Measurements from ENCODE around the gene ZNF516.
A peak's percentile ranks its signal among the peaks of the same experiment; 100 is the strongest.

ZNF516 gene

DNA sequence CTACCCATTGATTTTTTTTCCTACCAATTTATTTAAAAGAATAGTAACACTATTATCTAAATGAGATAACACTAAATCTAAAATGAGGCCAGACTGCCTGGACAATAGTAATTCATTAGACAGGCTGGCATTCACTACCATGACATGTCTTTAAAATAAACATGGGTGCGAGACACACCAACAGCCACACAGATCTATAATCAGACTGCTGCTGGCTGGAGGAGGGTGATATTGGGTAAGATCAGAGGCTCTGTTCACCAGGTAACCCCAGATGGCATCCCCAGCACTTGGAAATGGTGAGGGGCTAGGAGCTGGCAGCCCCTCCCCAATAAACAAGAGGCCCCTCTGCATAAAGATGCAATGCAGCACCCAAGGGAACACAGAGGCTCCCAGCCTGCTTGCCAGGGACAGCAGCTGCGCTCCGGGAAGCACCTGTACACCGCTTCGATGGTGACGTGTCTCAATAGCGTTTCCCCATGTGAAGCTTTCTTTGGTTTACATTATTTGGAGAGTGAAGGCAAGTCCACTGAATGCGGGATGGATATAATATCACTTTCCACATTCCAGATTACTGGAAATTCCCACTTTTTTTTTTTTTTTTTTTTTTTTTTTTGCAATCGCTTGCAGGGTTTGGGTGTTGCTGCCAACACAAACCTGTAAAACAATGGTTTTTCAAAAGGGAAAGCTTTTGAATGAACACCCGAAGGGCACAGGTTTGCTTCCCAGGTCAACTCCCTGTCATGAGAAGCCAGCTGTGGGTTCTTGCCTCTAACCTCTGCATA, 159.0 kb downstream of the ZNF516 start:
- Histone ChIP-seq H3K79me1 (ENCODE audit: low read length) (no peaks in the 10 kb centered on the region), H4K8ac (ENCODE audit: low read depth, low read length) (no peak overlapping the region), H2BK5ac (ENCODE audit: low read length) (no peak overlapping the region), H3K56ac (ENCODE audit: low read length) (no peak overlapping the region), H3K27ac (ENCODE audit: low read depth, low read length) (no peak overlapping the region), H3K27me3 (ENCODE audit: insufficient read depth, low read length, poor library complexity) (no peaks in the 10 kb centered on the region), H2BK15ac (replicated peaks; ENCODE audit: low read depth) (no peak overlapping the region), H3K79me2 (ENCODE audit: control insufficient read depth, insufficient read depth, low read length) (no peaks in the 10 kb centered on the region), H2BK120ac (ENCODE audit: low read depth, low read length) (no peak overlapping the region), H3K4me3 (ENCODE audit: low read length) (no peak overlapping the region), H2AK5ac (ENCODE audit: low read length) (no peak overlapping the region), H3K23ac (ENCODE audit: low read length) (no peak overlapping the region), H3K36me3 (ENCODE audit: control insufficient read depth, insufficient read depth, low read length) (no peaks in the 10 kb centered on the region), H3K4me1 (ENCODE audit: control insufficient read depth, low read depth, low read length) (no peaks in the 10 kb centered on the region), H3K9ac (ENCODE audit: low read length) (no peak overlapping the region), H4K5ac (ENCODE audit: low read length) (no peak overlapping the region), H3K4ac (ENCODE audit: low read depth, low read length) (no peak overlapping the region), H3K4me2 (ENCODE audit: low read length) (no peak overlapping the region), H3K18ac (ENCODE audit: low read length) (no peak overlapping the region)
- DNase-seq, result no peak
- WGBS (ENCODE audit: extremely low coverage, insufficient coverage, low lambda C conversion rate), result no CpG with 5 or more reads among the region's 10 CpGs

DNA sequence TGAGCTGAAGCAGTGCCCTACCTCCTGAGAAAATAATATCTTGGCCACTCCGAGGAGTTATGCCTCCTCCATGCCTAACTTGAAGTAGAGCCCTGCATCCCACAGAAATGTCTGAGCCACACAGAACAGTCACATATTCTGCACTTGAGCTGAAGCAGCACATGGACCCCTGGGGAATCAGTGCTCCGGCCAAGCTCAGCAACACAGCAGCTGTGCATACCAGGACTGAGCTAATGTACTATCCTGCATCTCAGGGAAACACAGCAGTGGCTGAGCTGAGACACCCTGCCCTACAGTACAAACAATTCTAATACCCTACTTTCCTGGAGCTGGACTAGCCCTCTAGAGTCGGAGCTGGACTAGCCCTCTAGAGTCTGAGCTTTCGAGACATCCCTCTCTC, 166.9 kb downstream of the ZNF516 start:
- no CpG with 5 or more reads among the region's 4 CpGs for WGBS (ENCODE audit: extremely low coverage, insufficient coverage, low lambda C conversion rate)
- Histone ChIP-seq H2BK120ac (ENCODE audit: low read depth, low read length) (no peak overlapping the region), H3K79me2 (ENCODE audit: control insufficient read depth, insufficient read depth, low read length) (no peaks in the 10 kb centered on the region), H3K56ac (ENCODE audit: low read length) (no peak overlapping the region), H3K79me1 (ENCODE audit: low read length) (no peaks in the 10 kb centered on the region), H3K9ac (ENCODE audit: low read length) (no peak overlapping the region), H2AK5ac (ENCODE audit: low read length) (no peak overlapping the region), H2BK15ac (replicated peaks; ENCODE audit: low read depth) (no peak overlapping the region), H3K27me3 (ENCODE audit: insufficient read depth, low read length, poor library complexity) (no peaks in the 10 kb centered on the region), H3K23ac (ENCODE audit: low read length) (no peak overlapping the region), H3K4me1 (ENCODE audit: control insufficient read depth, low read depth, low read length) (no peaks in the 10 kb centered on the region), H3K4ac (ENCODE audit: low read depth, low read length) (no peak overlapping the region), H3K36me3 (ENCODE audit: control insufficient read depth, insufficient read depth, low read length) (no peaks in the 10 kb centered on the region), H4K8ac (ENCODE audit: low read depth, low read length) (no peak overlapping the region), H4K5ac (ENCODE audit: low read length) (no peak overlapping the region), H3K27ac (ENCODE audit: low read depth, low read length) (no peak overlapping the region), H2BK5ac (ENCODE audit: low read length) (no peak overlapping the region), H3K4me2 (ENCODE audit: low read length) (no peak overlapping the region), H3K4me3 (ENCODE audit: low read length) (no peak overlapping the region), H3K18ac (ENCODE audit: low read length) (no peak overlapping the region)
- DNase-seq, result no peak

- no peak overlapping the region for H3K4me3 ChIP-seq (ENCODE audit: low read length)
- H3K4ac ChIP-seq (ENCODE audit: low read depth, low read length), result no peak overlapping the region
- no peaks in the 10 kb centered on the region for H3K79me1 ChIP-seq (ENCODE audit: low read length)
- no peak overlapping the region for H3K18ac ChIP-seq (ENCODE audit: low read length)
- no peak overlapping the region for H3K9ac ChIP-seq (ENCODE audit: low read length)
- H2BK5ac ChIP-seq (ENCODE audit: low read length), result no peak overlapping the region
- no peak overlapping the region for H4K8ac ChIP-seq (ENCODE audit: low read depth, low read length)
- no peaks in the 10 kb centered on the region for H3K27me3 ChIP-seq (ENCODE audit: insufficient read depth, low read length, poor library complexity)
- H2AK5ac ChIP-seq (ENCODE audit: low read length), result no peak overlapping the region
- no peak overlapping the region for H3K27ac ChIP-seq (ENCODE audit: low read depth, low read length)
- no peak overlapping the region for H2BK15ac ChIP-seq (replicated peaks; ENCODE audit: low read depth)
- H3K4me2 ChIP-seq (ENCODE audit: low read length), result no peak overlapping the region
- H3K56ac ChIP-seq (ENCODE audit: low read length), result no peak overlapping the region
- DNase-seq, result peak; percentile 27
- peaks cover 7% of the 10 kb centered on the region for H3K4me1 ChIP-seq (ENCODE audit: control insufficient read depth, low read depth, low read length)
- WGBS (ENCODE audit: extremely low coverage, insufficient coverage, low lambda C conversion rate), result no CpG with 5 or more reads among the region's 7 CpGs
- no peak overlapping the region for H3K23ac ChIP-seq (ENCODE audit: low read length)
- no peak overlapping the region for H2BK120ac ChIP-seq (ENCODE audit: low read depth, low read length)
- H3K36me3 ChIP-seq (ENCODE audit: control insufficient read depth, insufficient read depth, low read length), result no peaks in the 10 kb centered on the region
- H4K5ac ChIP-seq (ENCODE audit: low read length), result no peak overlapping the region
- no peaks in the 10 kb centered on the region for H3K79me2 ChIP-seq (ENCODE audit: control insufficient read depth, insufficient read depth, low read length)
Measured at GRCh38 chr18:76323891-76324290, 171.2 kb downstream of the ZNF516 start.

DNA sequence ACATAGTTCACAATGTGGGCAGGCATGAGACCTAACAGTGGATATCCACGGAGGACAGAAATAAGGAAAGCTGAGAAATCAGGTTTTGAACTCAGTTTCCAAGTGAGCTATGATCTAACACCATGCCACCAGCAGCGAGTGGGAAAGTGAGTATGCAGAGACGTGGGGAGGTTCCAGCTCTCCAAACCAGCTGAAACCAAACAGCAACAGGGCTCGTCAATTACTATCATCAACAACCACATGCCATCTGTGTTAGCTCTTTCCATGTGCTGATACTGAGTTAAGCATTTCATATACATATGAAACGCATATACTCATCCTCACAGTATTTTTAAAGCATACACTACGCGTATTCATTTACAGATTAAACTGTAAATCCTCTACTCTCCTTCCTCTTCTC, 172.4 kb downstream of the ZNF516 start:
- no CpG with 5 or more reads among the region's 7 CpGs for whole genome bisulfite sequencing (ENCODE audit: extremely low coverage, insufficient coverage, low lambda C conversion rate)
- peaks cover 7% of the 10 kb centered on the region for H3K4me1 ChIP-seq (ENCODE audit: control insufficient read depth, low read depth, low read length)

DNA sequence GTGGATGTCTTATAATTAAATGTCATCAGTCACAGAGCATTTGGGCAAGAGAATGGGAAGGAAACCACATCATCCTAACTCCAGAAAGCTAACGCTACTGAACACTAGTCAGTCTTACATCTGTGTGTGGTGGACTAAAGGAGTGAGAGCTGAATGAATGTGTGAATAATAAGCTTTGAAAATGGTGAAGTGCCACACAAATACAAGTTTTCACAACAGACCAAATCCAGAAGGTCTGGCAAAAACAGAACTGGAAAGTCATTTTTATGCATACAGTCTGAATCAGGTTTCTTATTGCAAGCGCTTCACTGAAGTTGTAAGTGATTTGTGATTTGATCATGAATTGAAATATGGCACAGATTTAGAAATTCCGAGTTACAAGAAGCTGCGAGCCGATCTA, 175.7 kb downstream of the ZNF516 start:
- Histone ChIP-seq H3K4me2 (ENCODE audit: low read length) (no peak overlapping the region), H3K56ac (ENCODE audit: low read length) (no peak overlapping the region), H3K4me1 (ENCODE audit: control insufficient read depth, low read depth, low read length) (peaks cover 7% of the 10 kb centered on the region), H4K5ac (ENCODE audit: low read length) (no peak overlapping the region), H3K23ac (ENCODE audit: low read length) (no peak overlapping the region), H4K8ac (ENCODE audit: low read depth, low read length) (no peak overlapping the region), H3K4ac (ENCODE audit: low read depth, low read length) (no peak overlapping the region), H2AK5ac (ENCODE audit: low read length) (no peak overlapping the region), H2BK5ac (ENCODE audit: low read length) (no peak overlapping the region), H2BK120ac (ENCODE audit: low read depth, low read length) (no peak overlapping the region), H3K27me3 (ENCODE audit: insufficient read depth, low read length, poor library complexity) (no peaks in the 10 kb centered on the region), H3K27ac (ENCODE audit: low read depth, low read length) (no peak overlapping the region), H3K79me2 (ENCODE audit: control insufficient read depth, insufficient read depth, low read length) (no peaks in the 10 kb centered on the region), H3K36me3 (ENCODE audit: control insufficient read depth, insufficient read depth, low read length) (no peaks in the 10 kb centered on the region), H3K18ac (ENCODE audit: low read length) (no peak overlapping the region), H2BK15ac (replicated peaks; ENCODE audit: low read depth) (no peak overlapping the region), H3K79me1 (ENCODE audit: low read length) (no peaks in the 10 kb centered on the region), H3K9ac (ENCODE audit: low read length) (no peak overlapping the region), H3K4me3 (ENCODE audit: low read length) (no peak overlapping the region)
- no peak for DNase-seq
- WGBS (ENCODE audit: extremely low coverage, insufficient coverage, low lambda C conversion rate), result no CpG with 5 or more reads among the region's 5 CpGs

More for the DNA sequence above, 172.4 kb downstream of the ZNF516 start:
- no peak overlapping the region for H2BK5ac ChIP-seq (ENCODE audit: low read length)
- no peak overlapping the region for H3K18ac ChIP-seq (ENCODE audit: low read length)
- no peak overlapping the region for H3K23ac ChIP-seq (ENCODE audit: low read length)
- no peak overlapping the region for H2AK5ac ChIP-seq (ENCODE audit: low read length)
- no peaks in the 10 kb centered on the region for H3K79me1 ChIP-seq (ENCODE audit: low read length)
- H2BK15ac ChIP-seq (replicated peaks; ENCODE audit: low read depth), result no peak overlapping the region
- DNase-seq, result no peak
- no peak overlapping the region for H3K4me3 ChIP-seq (ENCODE audit: low read length)
- H3K56ac ChIP-seq (ENCODE audit: low read length), result no peak overlapping the region
- no peaks in the 10 kb centered on the region for H3K36me3 ChIP-seq (ENCODE audit: control insufficient read depth, insufficient read depth, low read length)
- no peak overlapping the region for H2BK120ac ChIP-seq (ENCODE audit: low read depth, low read length)
- H3K27ac ChIP-seq (ENCODE audit: low read depth, low read length), result no peak overlapping the region
- no peaks in the 10 kb centered on the region for H3K27me3 ChIP-seq (ENCODE audit: insufficient read depth, low read length, poor library complexity)
- H3K79me2 ChIP-seq (ENCODE audit: control insufficient read depth, insufficient read depth, low read length), result no peaks in the 10 kb centered on the region
- no peak overlapping the region for H3K4me2 ChIP-seq (ENCODE audit: low read length)
- H4K5ac ChIP-seq (ENCODE audit: low read length), result no peak overlapping the region
- H4K8ac ChIP-seq (ENCODE audit: low read depth, low read length), result no peak overlapping the region
- no peak overlapping the region for H3K4ac ChIP-seq (ENCODE audit: low read depth, low read length)
- H3K9ac ChIP-seq (ENCODE audit: low read length), result no peak overlapping the region

DNA sequence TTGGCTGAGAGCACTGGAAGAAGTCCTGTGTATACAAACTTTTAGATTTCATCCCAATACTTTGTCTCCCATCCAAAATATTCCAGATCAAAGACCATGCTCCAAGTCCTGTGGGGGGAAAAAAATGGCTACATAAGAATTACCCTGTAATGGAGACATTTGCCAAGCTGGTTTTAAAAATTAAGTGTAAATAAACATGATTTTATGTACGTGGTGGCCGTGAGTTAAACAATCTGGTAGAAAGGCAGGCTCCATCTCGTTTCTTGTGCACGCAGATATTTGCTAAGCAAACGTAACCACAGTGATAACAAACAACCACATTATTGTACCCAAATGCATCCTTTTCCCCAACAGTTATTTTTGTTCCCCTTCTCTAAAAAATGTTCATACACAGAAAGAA, 176.4 kb downstream of the ZNF516 start:
- no peak for DNase-seq
- H3K9ac ChIP-seq (ENCODE audit: low read length), result no peak overlapping the region
- no peak overlapping the region for H3K27ac ChIP-seq (ENCODE audit: low read depth, low read length)
- H3K79me2 ChIP-seq (ENCODE audit: control insufficient read depth, insufficient read depth, low read length), result no peaks in the 10 kb centered on the region
- no CpG with 5 or more reads among the region's 5 CpGs for WGBS (ENCODE audit: extremely low coverage, insufficient coverage, low lambda C conversion rate)
- H2BK5ac ChIP-seq (ENCODE audit: low read length), result no peak overlapping the region
- no peak overlapping the region for H3K18ac ChIP-seq (ENCODE audit: low read length)
- H3K56ac ChIP-seq (ENCODE audit: low read length), result no peak overlapping the region
- no peak overlapping the region for H2AK5ac ChIP-seq (ENCODE audit: low read length)
- no peak overlapping the region for H3K4me2 ChIP-seq (ENCODE audit: low read length)
- H3K27me3 ChIP-seq (ENCODE audit: insufficient read depth, low read length, poor library complexity), result no peaks in the 10 kb centered on the region
- no peak overlapping the region for H3K23ac ChIP-seq (ENCODE audit: low read length)
- H3K4me3 ChIP-seq (ENCODE audit: low read length), result no peak overlapping the region
- no peaks in the 10 kb centered on the region for H3K36me3 ChIP-seq (ENCODE audit: control insufficient read depth, insufficient read depth, low read length)
- peaks cover 7% of the 10 kb centered on the region for H3K4me1 ChIP-seq (ENCODE audit: control insufficient read depth, low read depth, low read length)
- H4K8ac ChIP-seq (ENCODE audit: low read depth, low read length), result no peak overlapping the region
- H3K4ac ChIP-seq (ENCODE audit: low read depth, low read length), result no peak overlapping the region
- H2BK120ac ChIP-seq (ENCODE audit: low read depth, low read length), result no peak overlapping the region
- no peak overlapping the region for H4K5ac ChIP-seq (ENCODE audit: low read length)
- H2BK15ac ChIP-seq (replicated peaks; ENCODE audit: low read depth), result no peak overlapping the region
- no peaks in the 10 kb centered on the region for H3K79me1 ChIP-seq (ENCODE audit: low read length)

Data from mesendoderm (in vitro differentiated cells).